GM18951 (cell line): Measurements from ENCODE around the gene MEIOC.
A peak's percentile ranks its signal among the peaks of the same experiment; 100 is the strongest.
"Not testable (repeated sequence)": the region's sequence is repeated elsewhere in the genome, so short reads cannot be mapped to it uniquely, and the experiment has no call there.

Source experiments
- POLR2A ChIP-seq: IDR thresholded peaks from 4 replicates; pipeline ENCODE4 v1.6.1; 2011; ENCODE audit warnings: mild to moderate bottlenecking; ENCODE audit not compliant: insufficient read length, insufficient read depth; ENCODE audit errors: extremely low read depth
- in situ Hi-C: fragments of 300-500 bp; cut with MboI; formaldehyde crosslinking; loops from one replicate; pipeline ENCODE4 v1.12.0; 2022; ENCODE audit warnings: low sequenced_read_pairs, mixed read lengths, inconsistent platforms; ENCODE audit not compliant: unreplicated experiment

The MEIOC gene

GRCh38 chr17:44693609-44694008 lies 37.3 kb downstream of the MEIOC start:
- in situ Hi-C loops: no loop called here

DNA sequence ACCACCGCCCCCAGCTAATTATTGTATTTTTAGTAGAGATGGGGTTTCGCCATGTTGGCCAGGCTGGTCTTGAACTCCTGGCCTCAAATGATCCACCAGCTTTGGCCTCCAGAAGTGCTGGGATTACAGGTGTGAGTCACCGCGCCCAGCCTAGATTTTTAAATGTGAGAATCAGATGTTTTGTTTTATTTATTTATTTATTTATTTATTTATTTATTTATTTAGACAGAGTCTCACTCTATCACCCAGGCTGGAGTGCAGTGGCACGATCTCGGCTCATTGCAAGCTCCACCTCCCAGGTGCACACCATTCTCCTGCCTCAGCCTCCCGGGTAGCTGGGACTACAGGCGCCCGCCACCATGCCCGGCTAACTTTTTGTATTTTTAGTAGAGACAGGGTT lies 44.0 kb downstream of the MEIOC start:
- in situ Hi-C loops: not testable (repeated sequence)

More at GRCh38 chr17:44693609-44694008, 37.3 kb downstream of the MEIOC start:
- TF ChIP-seq POLR2A: no peak

DNA sequence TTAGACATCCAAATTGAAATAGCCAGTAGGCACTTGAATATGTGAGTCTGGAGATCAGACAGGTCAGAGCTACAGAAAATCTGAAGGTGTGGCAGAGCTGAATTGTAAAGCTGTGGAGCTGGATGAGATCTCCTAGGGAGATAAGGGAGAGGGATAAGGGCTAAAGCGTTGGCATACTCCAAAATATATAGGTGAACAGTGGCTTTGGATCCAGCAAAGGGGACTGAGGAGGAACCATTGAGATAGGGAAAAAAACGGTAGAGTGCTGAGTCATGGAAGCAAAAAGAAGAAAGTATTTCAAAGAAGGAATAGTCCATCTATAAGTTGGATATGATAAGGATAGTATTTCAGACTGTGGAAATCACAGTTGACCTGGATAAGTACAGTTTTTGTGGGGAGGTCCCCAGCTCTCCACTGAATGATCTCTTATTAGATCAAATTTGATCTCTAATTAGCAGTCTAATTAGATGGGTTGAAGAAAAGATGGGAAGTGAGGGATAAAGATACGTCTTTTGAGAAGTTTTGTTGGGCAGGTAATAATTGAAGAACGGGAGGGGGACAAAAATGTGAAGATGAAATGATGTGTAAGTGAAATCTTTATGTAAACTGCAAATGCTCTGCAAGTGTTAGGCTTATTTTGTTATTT lies 51.6 kb downstream of the MEIOC start:
- no peak for TF ChIP-seq POLR2A
- in situ Hi-C loops: no loop called here

GRCh38 chr17:44708401-44709263 lies 52.4 kb downstream of the MEIOC start, which contains the start of gene DBF4B:
TSS of gene DBF4B (plus strand) at chr17:44708665. CDS start at chr17:44708821, 156 bp downstream.
- TF ChIP-seq POLR2A: peak; percentile 63
- in situ Hi-C loops: no loop called here

- TF ChIP-seq POLR2A: no peak
Measured at GRCh38 chr17:44719444-44719843, 63.2 kb downstream of the MEIOC start.

DNA sequence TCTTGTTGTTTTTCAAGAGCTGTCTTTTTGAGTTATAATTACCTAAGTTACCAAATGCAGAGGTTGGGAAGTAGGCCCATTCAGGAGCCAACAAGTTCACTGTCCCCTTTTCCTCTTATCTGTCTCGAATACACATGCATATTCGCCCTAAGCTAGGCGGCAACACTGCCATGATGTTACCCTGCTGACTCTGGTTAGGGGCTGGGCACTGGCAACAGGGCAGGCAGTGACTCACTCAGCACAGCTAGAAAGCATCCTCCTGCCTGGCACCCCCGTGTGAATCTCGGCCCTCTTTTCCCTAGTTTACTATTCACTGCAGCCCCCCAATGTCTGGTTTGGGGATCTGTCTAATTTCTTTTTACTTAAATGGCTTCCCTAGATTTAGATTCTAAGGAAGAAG lies 66.0 kb downstream of the MEIOC start:
- TF ChIP-seq POLR2A: no peak
- in situ Hi-C loops: no loop called here

More at GRCh38 chr17:44719444-44719843, 63.2 kb downstream of the MEIOC start:
- in situ Hi-C loops: no loop called here
